ENCODE results near the gene SPINT2.

DNA sequence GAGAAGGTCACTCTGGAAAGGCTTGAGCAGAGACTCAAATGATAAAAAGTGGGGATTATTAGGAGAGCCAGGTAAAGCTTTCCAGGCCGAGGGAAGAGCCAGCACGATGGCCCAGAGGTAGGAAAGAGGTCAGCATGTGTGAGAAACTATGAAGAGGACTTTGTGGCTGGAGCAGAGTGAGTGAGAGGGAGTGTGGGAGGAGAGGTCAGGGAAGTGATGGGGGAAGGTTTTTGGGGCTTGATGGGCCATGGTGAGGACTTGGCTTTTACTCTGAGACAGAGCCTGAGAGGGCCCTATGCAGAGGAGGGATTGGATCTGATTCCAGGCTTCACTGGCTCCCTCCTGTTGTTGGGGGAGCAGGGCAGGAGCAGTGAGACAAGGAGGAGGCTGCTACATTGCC lies 76.6 kb downstream of the SPINT2 start:
- no peak for TF ChIP-seq POLR2AphosphoS5 (IDR thresholded peaks at IDR 0.05; ENCODE audit: low read depth, low read length)
- TF ChIP-seq TAF1 (IDR thresholded peaks at IDR 0.05; ENCODE audit: borderline replicate concordance, low read depth, low read length), result no peak
- TF ChIP-seq POLR2A (IDR thresholded peaks at IDR 0.05; ENCODE audit: low read depth, low read length), result no peak
